Fibroblast of skin of right biceps (primary cell): ENCODE measurements around the gene SLC44A5.
"Not testable (repeated sequence)": the region's sequence is repeated elsewhere in the genome, so short reads cannot be mapped to it uniquely, and the experiment has no call there.

Experiments
- DNase-seq: peaks from one replicate; pipeline ENCODE4 v3.0.0-alpha.2; 2013

Gene SLC44A5

GRCh38 chr1:75444220-75444619 lies 166.7 kb downstream of the SLC44A5 start:
- no peak for DNase-seq

GRCh38 chr1:75440274-75440673 lies 170.6 kb downstream of the SLC44A5 start:
- no peak for DNase-seq

GRCh38 chr1:75438355-75438754 lies 172.6 kb downstream of the SLC44A5 start:
- no peak for DNase-seq

- no peak for DNase-seq
Measured at GRCh38 chr1:75431843-75432242, 179.1 kb downstream of the SLC44A5 start.

GRCh38 chr1:75430526-75430925 lies 180.4 kb downstream of the SLC44A5 start:
- DNase-seq: no peak

GRCh38 chr1:75426688-75427087 lies 184.2 kb downstream of the SLC44A5 start:
- DNase-seq: no peak

GRCh38 chr1:75425001-75425650 lies 185.8 kb downstream of the SLC44A5 start:
- no peak for DNase-seq

GRCh38 chr1:75423616-75424015 lies 187.3 kb downstream of the SLC44A5 start:
- no peak for DNase-seq

- DNase-seq: no peak
Measured at GRCh38 chr1:75423136-75423535, 187.8 kb downstream of the SLC44A5 start.

- no peak for DNase-seq
Measured at GRCh38 chr1:75421371-75421770, 189.5 kb downstream of the SLC44A5 start.

GRCh38 chr1:75415187-75415586 lies 195.7 kb downstream of the SLC44A5 start:
- no peak for DNase-seq

- no peak for DNase-seq
Measured at GRCh38 chr1:75412616-75413015, 198.3 kb downstream of the SLC44A5 start.

- DNase-seq: not testable (repeated sequence)
Measured at GRCh38 chr1:75404681-75405080, 206.2 kb downstream of the SLC44A5 start.

- not testable (repeated sequence) for DNase-seq
Measured at GRCh38 chr1:75403147-75403646, 207.7 kb downstream of the SLC44A5 start.

GRCh38 chr1:75400716-75401115 lies 210.2 kb downstream of the SLC44A5 start:
- no peak for DNase-seq

GRCh38 chr1:75396745-75397144 lies 214.2 kb downstream of the SLC44A5 start:
- no peak for DNase-seq

- DNase-seq: no peak
Measured at GRCh38 chr1:75396260-75396659, 214.7 kb downstream of the SLC44A5 start.

- no peak for DNase-seq
Measured at GRCh38 chr1:75394386-75395139, 216.4 kb downstream of the SLC44A5 start.

GRCh38 chr1:75392278-75392677 lies 218.6 kb downstream of the SLC44A5 start:
- DNase-seq: no peak

- not testable (repeated sequence) for DNase-seq
Measured at GRCh38 chr1:75375476-75376447, 235.2 kb downstream of the SLC44A5 start.

- DNase-seq: no peak
Measured at GRCh38 chr1:75373542-75374159, 237.3 kb downstream of the SLC44A5 start.

GRCh38 chr1:75366595-75366994 lies 244.3 kb downstream of the SLC44A5 start:
- no peak for DNase-seq

GRCh38 chr1:75361260-75361659 lies 249.7 kb downstream of the SLC44A5 start:
- no peak for DNase-seq
